ENCODE measurements around the gene DHX16.

Gene DHX16

DNA sequence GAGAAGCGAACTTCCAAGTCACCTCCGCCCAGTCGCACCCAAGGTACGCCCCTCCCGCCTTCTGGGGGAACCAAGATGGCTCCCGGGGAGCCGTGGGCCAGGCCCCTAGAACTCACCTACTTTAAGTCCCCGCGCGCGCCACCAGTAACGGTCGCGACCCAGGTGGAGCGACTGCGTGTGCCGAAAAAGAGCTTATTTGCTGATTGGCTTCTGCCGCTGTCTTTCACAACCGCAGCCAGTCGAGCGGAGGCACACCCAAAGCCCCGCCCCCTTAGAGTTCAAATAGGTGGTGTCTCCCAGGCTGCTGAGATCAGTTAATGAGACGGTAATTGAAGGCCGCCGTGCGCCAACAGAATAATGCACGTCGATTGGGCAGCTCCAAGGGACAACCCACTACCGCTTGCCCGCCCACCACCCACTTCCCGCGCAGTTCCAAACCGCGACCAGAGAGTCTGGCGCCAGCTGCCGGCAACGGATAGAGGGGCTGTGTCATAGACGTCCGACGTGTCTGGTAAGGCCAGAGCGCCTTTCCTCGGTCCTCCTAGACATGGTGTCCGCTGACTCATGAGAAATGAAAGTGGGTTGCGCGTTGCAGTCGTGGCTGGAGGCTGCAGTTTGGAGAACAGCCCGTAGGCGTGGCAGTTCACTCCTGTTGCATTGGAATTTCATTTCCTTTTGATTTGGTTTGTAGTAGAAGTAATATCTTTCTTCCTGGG is 44.5 kb upstream of the DHX16 start, which contains the start of gene MDC1:
MDC1 (minus strand) TSS at position 153 of the 716 bp plus-strand sequence. CDS start 2,106 bp downstream, outside the sequence.
- Histone ChIP-seq H3F3A (ENCODE audit: insufficient read depth, low read length) (peaks cover 39% of the 10 kb centered on the region), H3K27ac (ENCODE audit: low read length) (peak within 1 kb of the TSS; percentile 77), H3K36me3 (replicated peaks; ENCODE audit: insufficient read depth, low read length) (peaks cover 3% of the 10 kb centered on the region; the same call in 1 of the 2 replicates), H3K4me1 (ENCODE audit: low read length) (peaks cover 8% of the 10 kb centered on the region), H3K9me2 (replicated peaks; ENCODE audit: insufficient read depth, low read length) (no peaks in the 10 kb centered on the region), H3K4me2 (ENCODE audit: low read depth, low read length) (peak within 1 kb of the TSS; percentile 94), H3K79me2 (ENCODE audit: low read length) (peaks cover 35% of the 10 kb centered on the region), H2AFZ (ENCODE audit: low read length) (peak within 1 kb of the TSS; percentile 72), H3K9ac (ENCODE audit: low read length) (peak within 1 kb of the TSS; percentile 84), H3K4me3 (ENCODE audit: low read length) (peak within 1 kb of the TSS; percentile 75), H4K20me1 (ENCODE audit: insufficient read depth, low read length) (peaks cover 6% of the 10 kb centered on the region), H3K9me3 (replicated peaks; ENCODE audit: insufficient read depth, low read length) (no peaks in the 10 kb centered on the region), H3K27me3 (replicated peaks; ENCODE audit: insufficient read depth, low read length) (no peaks in the 10 kb centered on the region)
- TF ChIP-seq EZH2phosphoT487 (IDR thresholded peaks at IDR 0.05; ENCODE audit: low read length): no peak
- TF ChIP-seq, protein P1, sequence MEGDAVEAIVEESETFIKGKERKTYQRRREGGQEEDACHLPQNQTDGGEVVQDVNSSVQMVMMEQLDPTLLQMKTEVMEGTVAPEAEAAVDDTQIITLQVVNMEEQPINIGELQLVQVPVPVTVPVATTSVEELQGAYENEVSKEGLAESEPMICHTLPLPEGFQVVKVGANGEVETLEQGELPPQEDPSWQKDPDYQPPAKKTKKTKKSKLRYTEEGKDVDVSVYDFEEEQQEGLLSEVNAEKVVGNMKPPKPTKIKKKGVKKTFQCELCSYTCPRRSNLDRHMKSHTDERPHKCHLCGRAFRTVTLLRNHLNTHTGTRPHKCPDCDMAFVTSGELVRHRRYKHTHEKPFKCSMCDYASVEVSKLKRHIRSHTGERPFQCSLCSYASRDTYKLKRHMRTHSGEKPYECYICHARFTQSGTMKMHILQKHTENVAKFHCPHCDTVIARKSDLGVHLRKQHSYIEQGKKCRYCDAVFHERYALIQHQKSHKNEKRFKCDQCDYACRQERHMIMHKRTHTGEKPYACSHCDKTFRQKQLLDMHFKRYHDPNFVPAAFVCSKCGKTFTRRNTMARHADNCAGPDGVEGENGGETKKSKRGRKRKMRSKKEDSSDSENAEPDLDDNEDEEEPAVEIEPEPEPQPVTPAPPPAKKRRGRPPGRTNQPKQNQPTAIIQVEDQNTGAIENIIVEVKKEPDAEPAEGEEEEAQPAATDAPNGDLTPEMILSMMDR (IDR thresholded peaks at IDR 0.05; ENCODE audit: low read length): peak; percentile 13; the same call in 1 of the 2 replicates
- peak; percentile 99 for DNase-seq

DNA sequence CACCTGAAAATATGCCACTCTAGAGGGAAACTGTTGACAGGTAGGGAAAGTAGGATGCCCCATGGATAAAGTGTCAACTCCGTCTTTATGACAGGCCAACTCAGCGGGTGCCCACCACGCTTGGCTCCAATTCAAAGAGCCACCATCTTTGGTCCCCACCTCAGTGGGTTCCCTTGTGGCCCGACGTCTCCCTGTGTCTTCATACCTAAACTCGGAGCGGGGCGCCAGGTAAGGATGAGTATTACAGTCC is 44.0 kb upstream of the DHX16 start:
- peaks cover 8% of the 10 kb centered on the region for H3K4me1 ChIP-seq (ENCODE audit: low read length)
- peak overlapping the region; percentile 84 for H3K9ac ChIP-seq (ENCODE audit: low read length)
- peaks cover 3% of the 10 kb centered on the region for H4K20me1 ChIP-seq (ENCODE audit: insufficient read depth, low read length)
- no peaks in the 10 kb centered on the region for H3K9me2 ChIP-seq (replicated peaks; ENCODE audit: insufficient read depth, low read length)
- no peak for TF ChIP-seq EZH2phosphoT487 (IDR thresholded peaks at IDR 0.05; ENCODE audit: low read length)
- TF ChIP-seq, protein P1 (IDR thresholded peaks at IDR 0.05; ENCODE audit: low read length): no peak
- no peak for TF ChIP-seq EZH2 (optimal IDR thresholded peaks at IDR 0.05; ENCODE audit: low read depth, low read length)
- H2AFZ ChIP-seq (ENCODE audit: low read length): peak overlapping the region; percentile 43
- peaks cover 30% of the 10 kb centered on the region for H3K79me2 ChIP-seq (ENCODE audit: low read length)
- peak overlapping the region; percentile 94 for H3K4me2 ChIP-seq (ENCODE audit: low read depth, low read length)
- no peaks in the 10 kb centered on the region for H3K27me3 ChIP-seq (replicated peaks; ENCODE audit: insufficient read depth, low read length)
- no peak for DNase-seq
- H3K9me3 ChIP-seq (replicated peaks; ENCODE audit: insufficient read depth, low read length): no peaks in the 10 kb centered on the region
- peaks cover 3% of the 10 kb centered on the region; the same call in 1 of the 2 replicates for H3K36me3 ChIP-seq (replicated peaks; ENCODE audit: insufficient read depth, low read length)
- peak overlapping the region; percentile 77 for H3K27ac ChIP-seq (ENCODE audit: low read length)
- H3F3A ChIP-seq (ENCODE audit: insufficient read depth, low read length): peaks cover 34% of the 10 kb centered on the region
- H3K4me3 ChIP-seq (ENCODE audit: low read length): peak overlapping the region; percentile 75

DNA sequence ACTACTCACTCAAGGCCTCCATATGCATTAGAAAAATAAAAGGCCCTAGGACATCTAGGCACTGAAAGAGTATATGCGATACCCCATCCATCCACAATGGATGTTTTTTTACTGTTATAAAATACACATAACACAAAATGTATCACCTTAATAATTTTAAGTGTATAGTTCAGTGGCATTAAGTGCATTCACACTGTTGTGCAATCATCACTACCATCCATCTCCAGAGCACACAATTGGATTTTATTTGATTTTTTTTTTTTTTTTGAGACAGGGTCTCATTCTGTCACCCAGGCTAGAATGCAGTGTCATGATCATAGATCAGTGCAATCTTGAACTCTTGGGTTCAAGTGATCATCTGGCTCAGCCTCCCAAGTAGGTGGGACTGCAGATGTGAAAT is 41.5 kb upstream of the DHX16 start:
- Histone ChIP-seq H3K9me3 (replicated peaks; ENCODE audit: insufficient read depth, low read length) (no peaks in the 10 kb centered on the region), H3K36me3 (replicated peaks; ENCODE audit: insufficient read depth, low read length) (peaks cover 3% of the 10 kb centered on the region; the same call in 1 of the 2 replicates), H2AFZ (ENCODE audit: low read length) (no peak overlapping the region), H3K27ac (ENCODE audit: low read length) (no peak overlapping the region), H3K79me2 (ENCODE audit: low read length) (peaks cover 13% of the 10 kb centered on the region), H3K9ac (ENCODE audit: low read length) (no peak overlapping the region), H3K9me2 (replicated peaks; ENCODE audit: insufficient read depth, low read length) (no peaks in the 10 kb centered on the region), H3K4me1 (ENCODE audit: low read length) (peaks cover 8% of the 10 kb centered on the region), H4K20me1 (ENCODE audit: insufficient read depth, low read length) (no peaks in the 10 kb centered on the region), H3K4me2 (ENCODE audit: low read depth, low read length) (no peak overlapping the region), H3K27me3 (replicated peaks; ENCODE audit: insufficient read depth, low read length) (no peaks in the 10 kb centered on the region), H3K4me3 (ENCODE audit: low read length) (no peak overlapping the region), H3F3A (ENCODE audit: insufficient read depth, low read length) (peaks cover 15% of the 10 kb centered on the region)
- no peak for DNase-seq
- TF ChIP-seq, protein P1 (IDR thresholded peaks at IDR 0.05; ENCODE audit: low read length): no peak
- no peak for TF ChIP-seq EZH2 (optimal IDR thresholded peaks at IDR 0.05; ENCODE audit: low read depth, low read length)
